ENCODE measurements around the gene HNF4A. TPM values are rescaled to one million over a fixed set of nuclear protein-coding genes. Genes with fewer than 3 reads are reported as not detected.

Gene HNF4A
- total RNA-seq, 1 donor = under 0.01 TPM

GRCh38 chr20:44435630-44436335, 80.3 kb downstream of the HNF4A start:
- peak in 2 of 3 donors; percentile 11 to 16 for DNase-seq (ENCODE audit: low read depth in 2 of 3, low spot score in 2 of 3)

GRCh38 chr20:44436393-44436792, 80.9 kb downstream of the HNF4A start:
- no peak for DNase-seq (ENCODE audit: low read depth in 2 of 3, low spot score in 2 of 3)

GRCh38 chr20:44437497-44437896, 82.0 kb downstream of the HNF4A start:
- no peak for DNase-seq (ENCODE audit: low read depth in 2 of 3, low spot score in 2 of 3)

DNA sequence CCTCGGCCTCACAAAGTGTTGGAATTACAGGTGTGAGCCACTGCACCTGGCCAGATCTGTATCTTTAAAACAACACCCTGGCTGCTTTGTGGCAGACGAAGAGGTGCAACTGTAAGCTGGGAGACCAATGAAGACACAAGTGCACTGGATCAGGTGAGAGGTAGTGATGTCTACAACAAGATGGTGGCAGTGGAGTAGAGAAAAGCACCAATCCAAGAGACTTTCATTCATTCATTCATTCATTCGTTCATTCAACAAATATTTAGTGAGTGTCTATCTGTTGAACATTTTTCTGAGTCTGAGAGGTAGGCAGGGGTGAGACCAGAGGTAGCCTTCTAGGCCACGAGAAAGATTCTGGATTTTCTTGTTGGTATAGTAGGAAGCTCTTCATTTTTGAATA, 83.3 kb downstream of the HNF4A start:
- DNase-seq (ENCODE audit: low read depth in 2 of 3, low spot score in 2 of 3) = no peak

DNA sequence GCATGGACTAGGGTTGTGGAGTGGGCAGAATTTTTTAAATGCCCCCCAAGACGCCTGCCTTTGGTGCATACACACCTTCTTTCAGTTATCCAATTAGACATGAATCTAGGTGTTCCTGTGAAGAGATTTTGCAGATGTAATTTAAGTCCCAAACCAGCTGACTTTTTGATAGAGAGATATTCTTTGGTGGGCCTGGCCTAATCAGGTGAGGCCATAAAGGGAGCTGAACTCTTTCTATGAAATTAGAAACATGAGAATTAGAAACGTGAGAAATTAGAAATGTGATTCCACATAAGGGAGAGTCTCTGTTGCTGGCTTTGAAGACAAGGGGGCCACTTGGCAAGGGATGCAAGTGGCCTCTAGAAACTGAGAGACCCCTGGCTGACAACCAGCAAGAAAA, 83.8 kb downstream of the HNF4A start:
- no peak for DNase-seq (ENCODE audit: low read depth in 2 of 3, low spot score in 2 of 3)

- no peak for DNase-seq (ENCODE audit: low read depth in 2 of 3, low spot score in 2 of 3)
Measured at GRCh38 chr20:44442298-44443070, 87.0 kb downstream of the HNF4A start.

- no peak for DNase-seq (ENCODE audit: low read depth in 2 of 3, low spot score in 2 of 3)
Measured at GRCh38 chr20:44445742-44446710, 90.5 kb downstream of the HNF4A start.

DNA sequence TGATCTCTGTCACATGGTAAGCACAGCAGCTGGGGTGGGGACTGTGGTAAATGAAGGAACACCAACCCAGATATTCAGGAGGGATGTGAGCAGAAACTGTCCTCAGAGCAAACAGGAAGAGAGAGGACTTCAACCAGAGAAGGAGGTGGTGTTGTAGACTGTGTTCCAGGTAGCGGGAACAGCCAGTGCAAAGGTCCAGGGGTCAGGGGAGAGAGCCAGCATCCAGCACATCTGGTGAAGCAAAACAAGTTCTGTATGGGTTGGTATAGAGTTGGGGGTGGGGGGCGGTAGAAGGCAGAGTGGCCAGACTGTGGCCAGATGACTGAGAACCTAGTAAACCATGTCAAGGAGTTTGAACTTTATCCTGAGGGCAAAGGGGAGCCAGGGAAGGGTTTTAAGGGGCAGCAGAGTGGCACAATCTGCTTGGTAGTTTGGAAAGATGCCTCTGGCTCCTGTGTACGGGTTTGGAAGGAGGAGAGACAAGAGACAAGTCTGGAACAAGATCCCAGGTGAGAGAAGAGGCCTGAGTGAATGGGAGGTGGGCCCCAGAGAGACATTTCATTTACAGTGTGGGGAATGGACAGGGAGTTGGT, 92.4 kb downstream of the HNF4A start:
- DNase-seq (ENCODE audit: low read depth in 2 of 3, low spot score in 2 of 3) = no peak

GRCh38 chr20:44448753-44449546, 93.5 kb downstream of the HNF4A start:
- DNase-seq (ENCODE audit: low read depth in 2 of 3, low spot score in 2 of 3) = peak in 2 of 3 donors; percentile 10 to 36

GRCh38 chr20:44449864-44450263, 94.4 kb downstream of the HNF4A start:
- no peak for DNase-seq (ENCODE audit: low read depth in 2 of 3, low spot score in 2 of 3)

- no peak for DNase-seq (ENCODE audit: low read depth in 2 of 3, low spot score in 2 of 3)
Measured at GRCh38 chr20:44450281-44450889, 94.9 kb downstream of the HNF4A start.

GRCh38 chr20:44450903-44451450, 95.5 kb downstream of the HNF4A start:
- no peak for DNase-seq (ENCODE audit: low read depth in 2 of 3, low spot score in 2 of 3)

GRCh38 chr20:44454306-44454963, 98.9 kb downstream of the HNF4A start:
- no peak for DNase-seq (ENCODE audit: low read depth in 2 of 3, low spot score in 2 of 3)

DNA sequence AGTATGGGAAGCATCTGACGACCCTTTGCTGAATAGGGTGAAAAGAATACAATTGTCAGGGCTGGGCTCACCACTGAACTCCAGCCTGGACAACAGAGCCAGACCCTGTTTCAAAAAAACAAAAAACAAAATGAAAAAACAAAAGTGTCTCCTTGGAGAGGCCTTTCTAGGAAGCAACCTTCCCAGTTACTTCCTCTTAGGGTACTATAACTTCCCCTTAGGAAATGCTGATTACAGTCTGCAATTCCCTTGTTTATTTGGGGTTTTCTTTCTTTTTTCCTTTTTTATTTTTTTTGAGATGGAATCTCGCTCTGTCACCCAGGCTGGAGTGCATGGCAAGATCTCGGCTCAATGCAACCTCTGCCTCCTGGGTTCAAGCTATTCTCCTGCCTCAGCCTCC, 99.6 kb downstream of the HNF4A start:
- DNase-seq (ENCODE audit: low read depth in 2 of 3, low spot score in 2 of 3) = no peak

DNA sequence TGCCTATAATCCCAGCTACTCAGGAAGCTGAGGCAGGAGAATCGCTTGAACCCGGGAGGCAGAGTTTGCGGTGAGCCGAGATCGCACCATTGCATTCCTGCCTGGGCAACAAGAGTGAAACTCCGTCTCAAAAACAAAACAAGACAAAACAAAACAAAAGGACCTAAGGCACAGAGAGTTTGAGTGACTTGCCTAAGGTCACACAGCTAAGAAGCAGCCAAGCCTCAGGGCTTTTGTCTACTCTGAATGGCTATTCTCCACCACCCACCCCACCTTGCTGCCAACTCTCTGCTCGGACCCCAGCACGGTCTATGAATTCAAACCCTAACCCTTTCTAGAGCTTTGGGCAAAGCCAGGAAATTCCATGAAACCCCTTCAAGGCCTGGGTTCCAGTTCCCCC, 101.1 kb downstream of the HNF4A start:
- DNase-seq (ENCODE audit: low read depth in 2 of 3, low spot score in 2 of 3) = no peak

- DNase-seq (ENCODE audit: low read depth in 2 of 3, low spot score in 2 of 3) = peak in 2 of 3 donors; percentile 18 to 21
Measured at GRCh38 chr20:44457016-44457415, 101.5 kb downstream of the HNF4A start.

GRCh38 chr20:44459271-44459670, 103.8 kb downstream of the HNF4A start:
- DNase-seq (ENCODE audit: low read depth in 2 of 3, low spot score in 2 of 3) = no peak

DNA sequence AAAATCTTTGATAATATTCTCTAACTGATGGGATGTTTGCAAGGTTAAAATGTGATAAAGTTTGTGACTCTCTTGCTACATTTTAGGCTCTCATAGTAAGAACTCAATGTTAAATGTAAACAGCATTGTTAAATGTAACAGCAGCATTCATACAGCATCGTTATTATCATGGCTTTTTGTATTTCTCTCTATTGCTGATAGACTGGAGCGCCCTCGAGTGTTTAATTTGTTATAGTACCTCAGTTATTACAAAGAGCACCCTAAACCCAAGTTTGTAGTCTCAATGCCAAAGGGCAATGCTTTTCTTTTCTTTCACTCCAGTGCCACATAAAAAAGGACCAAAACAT, 105.3 kb downstream of the HNF4A start:
- DNase-seq (ENCODE audit: low read depth in 2 of 3, low spot score in 2 of 3) = peak in 2 of 3 donors; percentile 35 to 69

Data from hematopoietic multipotent progenitor cell (in vitro differentiated cells).